AG04450 (cell line): Measurements from ENCODE around the gene DKKL1. TPM values are rescaled to one million over a fixed set of nuclear protein-coding genes. Genes with fewer than 3 reads are reported as not detected.

Experiments used
- CTCF ChIA-PET: fragments of 300-600, 350-600 bp; formaldehyde crosslinking; extraction: SDS; loops from one replicate; lab custom pipeline; 2022; ENCODE audit warnings: antibody characterized with exemption, inconsistent platforms; lab: Charles Lee
- POLR2A ChIA-PET: fragments of 350-600 bp; formaldehyde crosslinking; extraction: SDS; loops from one replicate; lab custom pipeline; 2021; ENCODE audit warnings: antibody characterized with exemption, inconsistent platforms; lab: Yijun Ruan, JAX
- DNase-seq: peaks from one replicate; pipeline ENCODE4 v3.0.0-alpha.2; 2011; ENCODE audit warnings: low read depth, low spot score
- H3K27ac ChIP-seq: one replicate; pipeline ENCODE4 v1.5.1; 2012; ENCODE audit warnings: low read depth, low read length, control low read depth
- H3K27me3 ChIP-seq: one replicate; pipeline ENCODE4 v1.6.0; 2012; ENCODE audit warnings: low read length; ENCODE audit not compliant: control insufficient read depth, insufficient read depth
- H3K4me3 ChIP-seq: 2 replicates; pipeline ENCODE4 v1.5.1; 2011; ENCODE audit warnings: mild to moderate bottlenecking, low read depth, low read length, control low read depth
- H3K9me3 ChIP-seq: 2 replicates; pipeline ENCODE4 v1.5.1; 2012; ENCODE audit warnings: low read length; ENCODE audit not compliant: control insufficient read depth, insufficient read depth
- polyA plus RNA-seq: library from polyadenylated mRNA; depleted of rRNA; stranded (reverse); fragments of >200 nt; gene quantifications from 2 replicates; pipeline ENCODE4 v1.2.3, GENCODE V29; 2011
- TF ChIP-seq, protein P1 (sequence below): IDR thresholded peaks from 2 replicates; pipeline ENCODE4 v1.5.1; 2011; ENCODE audit warnings: low read depth, low read length, control low read depth, inconsistent platforms

DKKL1 gene
- polyA plus RNA-seq, 1 experiment = 0.14 TPM

DNA sequence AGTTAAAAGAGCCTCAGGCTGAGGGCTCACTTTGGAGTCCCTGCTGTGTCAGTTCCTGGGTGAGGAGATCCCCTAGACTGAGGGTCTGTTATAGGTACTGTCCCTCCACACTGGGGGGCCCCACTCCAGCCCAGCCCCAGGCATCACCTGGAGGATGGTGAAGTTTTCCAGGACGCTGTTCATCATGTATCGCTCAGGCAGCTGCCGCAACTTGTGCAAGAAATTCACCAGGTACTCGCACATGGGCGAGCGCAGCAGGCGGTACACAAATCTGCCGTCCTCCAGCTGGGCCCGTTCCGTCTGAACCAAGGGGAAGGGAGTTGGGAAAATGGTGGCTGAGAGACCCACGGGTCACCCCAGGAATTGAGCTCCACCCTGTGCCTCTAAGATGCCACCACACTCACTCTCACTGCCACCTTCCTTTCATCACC lies 21.4 kb upstream of the DKKL1 start:
- POLR2A ChIA-PET = no interaction called here
- no peak for DNase-seq
- CTCF ChIA-PET = no interaction called here

DNA sequence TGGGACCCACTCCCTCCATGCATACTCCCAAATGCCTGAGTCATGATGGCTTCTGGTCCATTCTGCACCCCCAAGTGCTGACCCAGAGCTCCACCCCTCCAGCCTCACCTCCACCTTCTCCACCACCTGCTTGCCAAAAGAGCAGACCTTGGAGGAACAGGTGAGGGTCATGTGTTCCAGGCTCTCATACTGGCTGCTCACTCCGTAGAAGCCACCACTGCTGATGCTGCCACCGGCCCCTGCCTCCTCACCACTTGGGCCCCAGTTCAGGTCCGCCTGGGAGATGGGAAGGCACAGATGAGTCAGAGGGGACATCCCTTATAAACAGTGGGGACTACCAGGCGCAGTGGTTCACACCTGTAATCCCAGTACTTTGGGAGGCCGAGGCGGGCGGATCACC lies 20.6 kb upstream of the DKKL1 start:
- POLR2A ChIA-PET = no interaction called here
- TF ChIP-seq, protein P1, sequence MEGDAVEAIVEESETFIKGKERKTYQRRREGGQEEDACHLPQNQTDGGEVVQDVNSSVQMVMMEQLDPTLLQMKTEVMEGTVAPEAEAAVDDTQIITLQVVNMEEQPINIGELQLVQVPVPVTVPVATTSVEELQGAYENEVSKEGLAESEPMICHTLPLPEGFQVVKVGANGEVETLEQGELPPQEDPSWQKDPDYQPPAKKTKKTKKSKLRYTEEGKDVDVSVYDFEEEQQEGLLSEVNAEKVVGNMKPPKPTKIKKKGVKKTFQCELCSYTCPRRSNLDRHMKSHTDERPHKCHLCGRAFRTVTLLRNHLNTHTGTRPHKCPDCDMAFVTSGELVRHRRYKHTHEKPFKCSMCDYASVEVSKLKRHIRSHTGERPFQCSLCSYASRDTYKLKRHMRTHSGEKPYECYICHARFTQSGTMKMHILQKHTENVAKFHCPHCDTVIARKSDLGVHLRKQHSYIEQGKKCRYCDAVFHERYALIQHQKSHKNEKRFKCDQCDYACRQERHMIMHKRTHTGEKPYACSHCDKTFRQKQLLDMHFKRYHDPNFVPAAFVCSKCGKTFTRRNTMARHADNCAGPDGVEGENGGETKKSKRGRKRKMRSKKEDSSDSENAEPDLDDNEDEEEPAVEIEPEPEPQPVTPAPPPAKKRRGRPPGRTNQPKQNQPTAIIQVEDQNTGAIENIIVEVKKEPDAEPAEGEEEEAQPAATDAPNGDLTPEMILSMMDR = no peak

More for the DNA sequence above, 21.4 kb upstream of the DKKL1 start:
- Histone ChIP-seq H3K4me3 (no peak overlapping the region), H3K27me3 (no peaks in the 10 kb centered on the region), H3K9me3 (peaks cover 9% of the 10 kb centered on the region; the same call in 1 of the 2 replicates), H3K27ac (no peak overlapping the region)
- TF ChIP-seq, protein P1 = no peak

DNA sequence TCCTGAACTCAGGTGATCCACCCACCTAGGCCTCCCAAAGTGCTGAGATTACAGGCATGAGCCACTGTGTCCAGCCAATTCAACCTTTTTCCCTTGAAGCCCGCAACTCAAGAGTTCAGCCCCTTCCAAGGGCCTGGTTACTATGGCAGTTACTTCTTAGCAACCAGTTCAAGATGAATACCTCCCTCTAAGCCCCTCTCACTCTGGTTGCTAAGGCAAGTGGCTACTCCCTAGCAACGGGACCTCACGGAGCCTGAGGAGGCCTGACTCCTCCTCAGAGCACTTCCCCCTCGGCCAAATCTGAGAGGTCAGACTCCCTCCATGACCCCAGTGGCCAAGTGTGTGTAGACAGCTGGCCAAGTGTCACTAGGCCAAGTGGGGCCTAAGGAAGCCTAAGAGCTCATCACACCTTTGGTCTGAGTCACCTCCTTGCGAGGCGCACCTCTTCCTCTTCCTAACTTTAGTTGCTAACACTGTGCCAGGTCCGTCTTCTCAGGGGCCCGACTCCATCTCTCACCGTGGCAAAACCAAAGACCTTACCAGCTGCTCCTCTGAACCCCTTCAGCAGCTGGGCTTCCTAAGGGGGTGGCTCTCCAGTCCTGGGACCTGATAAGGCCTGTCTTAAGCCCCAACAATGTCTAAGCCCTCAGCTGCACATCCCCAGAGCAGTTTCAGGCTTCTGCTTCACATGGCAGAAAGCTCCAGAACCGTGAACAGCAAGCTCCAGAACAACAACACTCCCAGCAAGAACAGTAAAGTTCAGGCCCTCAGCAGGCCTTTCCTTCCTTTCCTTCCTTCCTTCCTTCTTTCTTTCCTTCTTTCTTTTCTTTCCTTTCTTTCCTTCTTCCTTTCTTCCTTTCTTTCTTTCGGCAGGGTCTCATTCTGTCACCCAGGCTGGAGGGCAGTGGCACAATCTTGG lies 18.9 kb upstream of the DKKL1 start:
- TF ChIP-seq, protein P1 = no peak
- ChIA-PET CTCF (no interaction called here), POLR2A (no interaction called here)
- H3K27ac ChIP-seq = no peak overlapping the region
- H3K27me3 ChIP-seq = no peaks in the 10 kb centered on the region
- no peak overlapping the region for H3K4me3 ChIP-seq
- H3K9me3 ChIP-seq = peaks cover 3% of the 10 kb centered on the region; the same call in 1 of the 2 replicates
- DNase-seq = no peak

More for the DNA sequence above, 20.6 kb upstream of the DKKL1 start:
- CTCF ChIA-PET = no interaction called here
- H3K4me3 ChIP-seq = no peak overlapping the region
- H3K27ac ChIP-seq = peak overlapping the region; percentile 11
- no peak for DNase-seq
- H3K27me3 ChIP-seq = no peaks in the 10 kb centered on the region
- H3K9me3 ChIP-seq = peaks cover 9% of the 10 kb centered on the region; the same call in 1 of the 2 replicates

DNA sequence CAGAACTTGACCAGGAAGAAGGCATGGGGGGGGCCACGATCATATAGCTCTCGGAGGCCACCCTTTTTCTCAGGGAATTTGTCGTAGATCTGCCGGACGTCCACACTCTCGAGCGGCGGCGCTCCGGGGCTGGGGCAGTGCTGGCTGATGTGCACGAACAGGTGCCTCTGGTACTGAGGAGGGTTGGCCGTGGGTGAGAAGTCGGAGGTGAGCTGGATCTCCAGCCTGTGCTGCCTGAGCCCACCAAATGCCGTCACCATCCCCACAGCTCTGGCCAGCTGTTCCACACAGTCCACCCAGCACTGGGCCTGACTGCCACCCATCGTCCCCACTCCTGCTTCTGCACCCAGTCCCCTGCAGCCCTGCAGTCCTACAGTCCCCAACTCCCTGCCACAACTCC lies 16.5 kb upstream of the DKKL1 start:
- Histone ChIP-seq H3K27me3 (no peaks in the 10 kb centered on the region), H3K27ac (no peak overlapping the region), H3K9me3 (no peaks in the 10 kb centered on the region; the same call in 1 of the 2 replicates), H3K4me3 (no peak overlapping the region)
- TF ChIP-seq, protein P1 = no peak
- ChIA-PET CTCF (no interaction called here), POLR2A (interaction anchor here (1.0 kb wide), 1 partner anchor 110 kb away, joined by 5 read pairs; no protein-coding TSS in a partner anchor)
- no peak for DNase-seq

DNA sequence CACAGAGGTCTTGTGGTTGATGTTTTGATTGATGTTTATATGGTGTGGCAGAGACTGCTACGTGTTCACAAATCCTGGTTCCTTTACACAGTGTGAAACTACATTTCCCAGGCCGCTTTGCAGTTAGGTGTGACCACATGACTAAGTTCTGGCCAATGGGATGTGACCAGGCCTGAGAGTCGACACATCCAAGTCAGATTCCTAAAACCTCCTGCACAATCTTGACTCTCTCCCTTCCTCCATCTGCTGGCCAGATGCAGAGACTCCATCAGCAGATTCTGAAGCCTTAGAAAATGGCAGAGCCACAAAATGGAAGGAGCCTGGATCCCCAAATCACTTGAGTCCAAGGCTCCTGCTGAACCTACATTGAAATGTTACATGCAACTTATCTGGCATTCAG lies 15.8 kb upstream of the DKKL1 start:
- Histone ChIP-seq H3K4me3 (no peak overlapping the region), H3K27ac (no peak overlapping the region), H3K27me3 (no peaks in the 10 kb centered on the region), H3K9me3 (no peaks in the 10 kb centered on the region)
- TF ChIP-seq, protein P1 = peak; percentile 35
- no peak for DNase-seq
- POLR2A ChIA-PET = interaction anchor here (1.0 kb wide), 1 partner anchor 109 kb away, joined by 5 read pairs; no protein-coding TSS in a partner anchor
- CTCF ChIA-PET = no interaction called here
